ENCODE measurements around the gene ARMH4.

DNA sequence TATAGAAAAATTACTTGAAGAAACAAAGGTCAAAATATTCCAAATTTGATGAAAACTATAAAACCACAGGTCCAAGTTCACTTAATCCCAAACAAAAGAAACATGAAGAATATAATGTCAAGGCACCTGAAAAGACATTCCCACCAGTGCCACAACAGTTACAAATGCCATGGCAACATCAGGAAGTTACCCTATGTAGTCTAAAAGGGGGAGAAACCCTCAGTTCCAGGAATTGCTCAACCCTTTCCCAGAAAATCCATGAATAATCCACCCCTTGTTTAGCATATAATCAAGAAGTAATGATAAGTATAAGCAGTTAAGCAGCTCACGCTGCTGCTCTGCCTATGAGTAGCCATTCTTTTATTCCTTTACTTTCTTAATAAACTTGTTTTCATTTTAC is 44.2 kb upstream of the ARMH4 start:
- TF ChIP-seq POLR2AphosphoS5 (IDR thresholded peaks at IDR 0.05; ENCODE audit: low read depth, low read length) (no peak), SIN3A (IDR thresholded peaks at IDR 0.05; ENCODE audit: borderline replicate concordance, insufficient read depth, low read length) (no peak), TAF1 (IDR thresholded peaks at IDR 0.05; ENCODE audit: borderline replicate concordance, insufficient read depth, low read length) (no peak), FOXP2 (optimal IDR thresholded peaks at IDR 0.05; ENCODE audit: borderline replicate concordance, extremely low read depth, extremely low read length, insufficient read depth) (no peak)
- TF ChIP-seq, protein P1, sequence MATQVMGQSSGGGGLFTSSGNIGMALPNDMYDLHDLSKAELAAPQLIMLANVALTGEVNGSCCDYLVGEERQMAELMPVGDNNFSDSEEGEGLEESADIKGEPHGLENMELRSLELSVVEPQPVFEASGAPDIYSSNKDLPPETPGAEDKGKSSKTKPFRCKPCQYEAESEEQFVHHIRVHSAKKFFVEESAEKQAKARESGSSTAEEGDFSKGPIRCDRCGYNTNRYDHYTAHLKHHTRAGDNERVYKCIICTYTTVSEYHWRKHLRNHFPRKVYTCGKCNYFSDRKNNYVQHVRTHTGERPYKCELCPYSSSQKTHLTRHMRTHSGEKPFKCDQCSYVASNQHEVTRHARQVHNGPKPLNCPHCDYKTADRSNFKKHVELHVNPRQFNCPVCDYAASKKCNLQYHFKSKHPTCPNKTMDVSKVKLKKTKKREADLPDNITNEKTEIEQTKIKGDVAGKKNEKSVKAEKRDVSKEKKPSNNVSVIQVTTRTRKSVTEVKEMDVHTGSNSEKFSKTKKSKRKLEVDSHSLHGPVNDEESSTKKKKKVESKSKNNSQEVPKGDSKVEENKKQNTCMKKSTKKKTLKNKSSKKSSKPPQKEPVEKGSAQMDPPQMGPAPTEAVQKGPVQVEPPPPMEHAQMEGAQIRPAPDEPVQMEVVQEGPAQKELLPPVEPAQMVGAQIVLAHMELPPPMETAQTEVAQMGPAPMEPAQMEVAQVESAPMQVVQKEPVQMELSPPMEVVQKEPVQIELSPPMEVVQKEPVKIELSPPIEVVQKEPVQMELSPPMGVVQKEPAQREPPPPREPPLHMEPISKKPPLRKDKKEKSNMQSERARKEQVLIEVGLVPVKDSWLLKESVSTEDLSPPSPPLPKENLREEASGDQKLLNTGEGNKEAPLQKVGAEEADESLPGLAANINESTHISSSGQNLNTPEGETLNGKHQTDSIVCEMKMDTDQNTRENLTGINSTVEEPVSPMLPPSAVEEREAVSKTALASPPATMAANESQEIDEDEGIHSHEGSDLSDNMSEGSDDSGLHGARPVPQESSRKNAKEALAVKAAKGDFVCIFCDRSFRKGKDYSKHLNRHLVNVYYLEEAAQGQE (IDR thresholded peaks at IDR 0.05; ENCODE audit: insufficient read depth in 1 of 2, low read depth in 2 of 2, low read length in 2 of 2): no peak
